HCT116 (cell line): ENCODE measurements around the gene SPATA3. TPM values are rescaled to one million over a fixed set of nuclear protein-coding genes. Genes with fewer than 3 reads are reported as not detected.

Source experiments
- ATAC-seq: fragments of 200-7000 bp; cut with Tn5 transposase; 2 replicates; pipeline ENCODE4 v1.9.1; 2020; ENCODE audit warnings: mild to moderate bottlenecking, moderate library complexity
- BruUV-seq: library from RNA; stranded (reverse); fragments of 400-500 nt; replicated peaks from 2 replicates; lab custom pipeline; 2021; lab: Mats Ljungman, UMichigan
- CTCF ChIA-PET: fragments of 300-600 bp; sonication (Branson Sonifier 250); formaldehyde crosslinking; loops from one replicate; lab custom pipeline; 2021; ENCODE audit warnings: antibody characterized with exemption; lab: Charles Lee
- POLR2A ChIA-PET: fragments of 300-600, 350-600 bp; sonication (Branson Sonifier 250); formaldehyde crosslinking; loops from one replicate; lab custom pipeline; 2021; ENCODE audit warnings: antibody characterized with exemption; lab: Charles Lee
- RAD21 ChIA-PET, 2 experiments: fragments of 300-600 bp; sonication (Branson Sonifier 250); formaldehyde crosslinking; loops; one replicate each; lab custom pipeline; 2023; ENCODE audit warnings: low total read pairs in 2 of 2; ENCODE audit not compliant: uncharacterized antibody in 2 of 2, unreplicated experiment in 2 of 2, low non-redundant PET in 1 of 2; lab: Charles Lee
- DNase-seq: peaks from one replicate; pipeline ENCODE4 v3.0.0-alpha.2; 2010; ENCODE audit warnings: low read depth, low spot score
- H2AFZ ChIP-seq: fragments of 200-600 bp; shearing (Covaris generic), sonication (generic); 2 replicates; pipeline ENCODE4 v1.6.1; 2017; ENCODE audit warnings: low read depth, mixed run types, mixed read lengths, antibody characterized with exemption, low read length; ENCODE audit not compliant: poor library complexity, severe bottlenecking
- H3K27ac ChIP-seq: 2 replicates; pipeline ENCODE4 v1.5.1; 2012; ENCODE audit warnings: low read depth, low read length
- H3K27me3 ChIP-seq: fragments of 200-600 bp; sonication (generic); 2 replicates; pipeline ENCODE4 v1.6.1; 2016; ENCODE audit warnings: mixed run types, low read length, mixed read lengths; ENCODE audit not compliant: insufficient read depth
- H3K36me3 ChIP-seq, 2 experiments: fragments of 200-500 bp in 1 of 2; fragments of 200-600 bp in 1 of 2; sonication (Bioruptor generic) in 1 of 2; sonication (generic) in 1 of 2; 2 replicates each; pipeline versions ENCODE4 v1.5.1 to v1.6.1; 2014 to 2016; ENCODE audit warnings: low read length in 2 of 2, inconsistent platforms in 1 of 2, mixed read lengths in 1 of 2, mixed run types in 1 of 2; ENCODE audit not compliant: insufficient read depth in 2 of 2, control insufficient read depth in 1 of 2
- H3K4me1 ChIP-seq, 2 experiments: fragments of 200-600 bp in 1 of 2; sonication (generic) in 1 of 2; 2 replicates each; pipeline versions ENCODE4 v1.5.1 to v1.6.1; 2012 to 2017; ENCODE audit warnings: low read length in 2 of 2, inconsistent platforms in 1 of 2, mild to moderate bottlenecking in 1 of 2, mixed read lengths in 1 of 2, mixed run types in 1 of 2, moderate library complexity in 1 of 2; ENCODE audit not compliant: insufficient read depth in 2 of 2, control insufficient read depth in 1 of 2
- H3K4me2 ChIP-seq: fragments of 200-600 bp; sonication (generic); 2 replicates; pipeline ENCODE4 v1.6.1; 2017; ENCODE audit warnings: mixed run types, low read length, mixed read lengths
- H3K4me3 ChIP-seq, 2 experiments: fragments of 200-600 bp in 1 of 2; sonication (generic) in 1 of 2; replicated peaks in 1 of 2; 2 replicates each; pipeline ENCODE4 v1.5.1; 2011 to 2016; ENCODE audit warnings: low read length in 2 of 2, control low read depth in 1 of 2, low read depth in 1 of 2, mild to moderate bottlenecking in 1 of 2, mixed read lengths in 1 of 2, mixed run types in 1 of 2
- H3K79me2 ChIP-seq: fragments of 200-600 bp; sonication (generic); 2 replicates; pipeline ENCODE4 v1.6.1; 2017; ENCODE audit warnings: mild to moderate bottlenecking, mixed run types, low read length, moderate library complexity, mixed read lengths; ENCODE audit not compliant: insufficient read depth
- H3K9ac ChIP-seq: fragments of 200-600 bp; sonication (generic); 2 replicates; pipeline ENCODE4 v1.6.1; 2016; ENCODE audit warnings: low read length, mixed read lengths
- H3K9me2 ChIP-seq: fragments of 200-600 bp; sonication (generic), shearing (Covaris generic); 2 replicates; pipeline ENCODE4 v1.6.1; 2017; ENCODE audit warnings: mixed run types, mild to moderate bottlenecking, moderate library complexity; ENCODE audit not compliant: insufficient read depth
- H3K9me3 ChIP-seq, 2 experiments: fragments of 200-500 bp in 1 of 2; fragments of 200-600 bp in 1 of 2; sonication (Bioruptor generic) in 1 of 2; sonication (generic) in 1 of 2; 2 replicates each; pipeline ENCODE4 v1.6.1; 2014 to 2017; ENCODE audit warnings: low read length in 2 of 2, mixed read lengths in 2 of 2, inconsistent platforms in 1 of 2, low read depth in 1 of 2, mild to moderate bottlenecking in 1 of 2, mixed run types in 1 of 2, moderate library complexity in 1 of 2; ENCODE audit not compliant: control insufficient read depth in 1 of 2, insufficient read depth in 1 of 2
- H4K20me1 ChIP-seq: fragments of 200-600 bp; sonication (generic), shearing (Covaris generic); 2 replicates; pipeline ENCODE4 v1.6.1; 2017; ENCODE audit warnings: mixed run types, mild to moderate bottlenecking, moderate library complexity; ENCODE audit not compliant: insufficient read depth
- CBX3 ChIP-seq: IDR thresholded peaks from 2 replicates; pipeline ENCODE4 v1.6.1; 2012; ENCODE audit warnings: low read depth
- EGR1 ChIP-seq: IDR thresholded peaks from 2 replicates; pipeline ENCODE4 v1.6.1; 2012; ENCODE audit warnings: low read depth
- EZH2 ChIP-seq: fragments of 200-600 bp; sonication (generic); IDR thresholded peaks from 2 replicates; pipeline ENCODE4 v1.6.1; 2017; ENCODE audit warnings: antibody characterized with exemption, mixed run types
- JUND ChIP-seq: IDR thresholded peaks from 2 replicates; pipeline ENCODE4 v1.6.1; 2012
- POLR2A ChIP-seq: IDR thresholded peaks from 2 replicates; pipeline ENCODE4 v1.7.0; 2011; ENCODE audit warnings: borderline replicate concordance; ENCODE audit not compliant: insufficient read depth, insufficient read length; ENCODE audit errors: extremely low read depth
- SP1 ChIP-seq: IDR thresholded peaks from 2 replicates; pipeline ENCODE4 v1.6.1; 2012; ENCODE audit warnings: low read depth
- SRF ChIP-seq: IDR thresholded peaks from 2 replicates; pipeline ENCODE4 v1.6.1; 2012; ENCODE audit warnings: low read depth
- YY1 ChIP-seq: IDR thresholded peaks from 2 replicates; pipeline ENCODE4 v1.6.1; 2011; ENCODE audit warnings: low read length, low read depth, moderate library complexity, mild to moderate bottlenecking; ENCODE audit not compliant: insufficient replicate concordance; ENCODE audit errors: extremely low read depth
- intact Hi-C: fragments of 100-400 bp; cut with micrococcal nuclease; formaldehyde crosslinking; loops from 2 replicates; pipeline ENCODE4 v1.10.0; 2022
- total RNA-seq: library from RNA; stranded (reverse); gene quantifications from one replicate; pipeline ENCODE4 v1.2.1, GENCODE V29; 2021; ENCODE audit not compliant: unreplicated experiment
- TF ChIP-seq, protein P1 (sequence below): IDR thresholded peaks from 2 replicates; pipeline ENCODE4 v1.6.1; 2011; ENCODE audit warnings: mild to moderate bottlenecking, low read length, moderate library complexity; ENCODE audit not compliant: insufficient replicate concordance; ENCODE audit errors: extremely low read depth
- TF ChIP-seq, protein P2 (sequence below): IDR thresholded peaks from 2 replicates; pipeline ENCODE4 v1.6.1; 2012
- TF ChIP-seq, protein P3 (sequence below), 3 experiments: fragments of 200-600 bp in 1 of 3; sonication (generic) in 1 of 3; IDR thresholded peaks in 2 of 3; conservative IDR thresholded peaks in 1 of 3; 2 replicates each; pipeline ENCODE4 v1.5.1; 2012 to 2017; ENCODE audit warnings: low read depth in 2 of 3, low read length in 2 of 3, antibody characterized with exemption in 1 of 3, borderline replicate concordance in 1 of 3, control low read depth in 1 of 3, mild to moderate bottlenecking in 1 of 3, mixed read lengths in 1 of 3, mixed run types in 1 of 3, moderate library complexity in 1 of 3; ENCODE audit not compliant: insufficient read depth in 1 of 3
- TF ChIP-seq, protein P4 (sequence below): IDR thresholded peaks from 2 replicates; pipeline ENCODE4 v1.6.1; 2012; ENCODE audit warnings: low read depth

SPATA3 gene
- total RNA-seq, 1 experiment from 2014 or later: not detected

DNA sequence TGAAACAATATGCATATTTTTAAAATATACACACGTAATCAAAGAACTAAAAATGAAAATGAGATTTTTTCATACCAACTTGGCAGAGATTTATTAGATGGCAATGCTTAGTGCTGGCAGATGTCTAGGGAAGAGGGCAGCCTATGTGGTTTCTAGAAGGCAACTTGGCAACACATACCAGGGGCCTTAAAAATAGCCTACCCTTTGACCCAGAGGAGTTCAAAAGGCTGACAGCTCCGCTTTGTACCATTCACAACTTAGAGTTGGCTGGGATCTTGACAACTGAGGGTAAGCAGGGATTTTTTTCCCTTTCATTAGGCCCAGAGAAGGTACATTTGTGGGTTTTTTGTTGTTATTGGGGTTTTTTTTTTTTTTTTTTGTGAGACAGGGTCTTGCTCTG, 44.5 kb upstream of the SPATA3 start:
- Histone ChIP-seq H3K4me3 (no peak overlapping the region), H3K4me2 (no peak overlapping the region), H3K27ac (no peak overlapping the region), H3K9me2 (no peaks in the 10 kb centered on the region), H3K4me1 (no peaks in the 10 kb centered on the region), H3K36me3 (no peaks in the 10 kb centered on the region), H4K20me1 (no peaks in the 10 kb centered on the region), H3K79me2 (no peaks in the 10 kb centered on the region), H3K27me3 (no peaks in the 10 kb centered on the region), H3K9me3 (no peaks in the 10 kb centered on the region), H3K9ac (no peak overlapping the region), H2AFZ (no peak overlapping the region)
- no TSS peak for BruUV-seq
- POLR2A ChIA-PET: no interaction called here
- TF ChIP-seq POLR2A (no peak), SP1 (no peak), EZH2 (no peak), YY1 (no peak), CBX3 (no peak), EGR1 (no peak), JUND (no peak), SRF (no peak)
- TF ChIP-seq, protein P1, sequence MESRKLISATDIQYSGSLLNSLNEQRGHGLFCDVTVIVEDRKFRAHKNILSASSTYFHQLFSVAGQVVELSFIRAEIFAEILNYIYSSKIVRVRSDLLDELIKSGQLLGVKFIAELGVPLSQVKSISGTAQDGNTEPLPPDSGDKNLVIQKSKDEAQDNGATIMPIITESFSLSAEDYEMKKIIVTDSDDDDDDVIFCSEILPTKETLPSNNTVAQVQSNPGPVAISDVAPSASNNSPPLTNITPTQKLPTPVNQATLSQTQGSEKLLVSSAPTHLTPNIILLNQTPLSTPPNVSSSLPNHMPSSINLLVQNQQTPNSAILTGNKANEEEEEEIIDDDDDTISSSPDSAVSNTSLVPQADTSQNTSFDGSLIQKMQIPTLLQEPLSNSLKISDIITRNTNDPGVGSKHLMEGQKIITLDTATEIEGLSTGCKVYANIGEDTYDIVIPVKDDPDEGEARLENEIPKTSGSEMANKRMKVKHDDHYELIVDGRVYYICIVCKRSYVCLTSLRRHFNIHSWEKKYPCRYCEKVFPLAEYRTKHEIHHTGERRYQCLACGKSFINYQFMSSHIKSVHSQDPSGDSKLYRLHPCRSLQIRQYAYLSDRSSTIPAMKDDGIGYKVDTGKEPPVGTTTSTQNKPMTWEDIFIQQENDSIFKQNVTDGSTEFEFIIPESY: no peak
- TF ChIP-seq, protein P2, sequence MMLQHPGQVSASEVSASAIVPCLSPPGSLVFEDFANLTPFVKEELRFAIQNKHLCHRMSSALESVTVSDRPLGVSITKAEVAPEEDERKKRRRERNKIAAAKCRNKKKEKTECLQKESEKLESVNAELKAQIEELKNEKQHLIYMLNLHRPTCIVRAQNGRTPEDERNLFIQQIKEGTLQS: no peak
- TF ChIP-seq, protein P3, sequence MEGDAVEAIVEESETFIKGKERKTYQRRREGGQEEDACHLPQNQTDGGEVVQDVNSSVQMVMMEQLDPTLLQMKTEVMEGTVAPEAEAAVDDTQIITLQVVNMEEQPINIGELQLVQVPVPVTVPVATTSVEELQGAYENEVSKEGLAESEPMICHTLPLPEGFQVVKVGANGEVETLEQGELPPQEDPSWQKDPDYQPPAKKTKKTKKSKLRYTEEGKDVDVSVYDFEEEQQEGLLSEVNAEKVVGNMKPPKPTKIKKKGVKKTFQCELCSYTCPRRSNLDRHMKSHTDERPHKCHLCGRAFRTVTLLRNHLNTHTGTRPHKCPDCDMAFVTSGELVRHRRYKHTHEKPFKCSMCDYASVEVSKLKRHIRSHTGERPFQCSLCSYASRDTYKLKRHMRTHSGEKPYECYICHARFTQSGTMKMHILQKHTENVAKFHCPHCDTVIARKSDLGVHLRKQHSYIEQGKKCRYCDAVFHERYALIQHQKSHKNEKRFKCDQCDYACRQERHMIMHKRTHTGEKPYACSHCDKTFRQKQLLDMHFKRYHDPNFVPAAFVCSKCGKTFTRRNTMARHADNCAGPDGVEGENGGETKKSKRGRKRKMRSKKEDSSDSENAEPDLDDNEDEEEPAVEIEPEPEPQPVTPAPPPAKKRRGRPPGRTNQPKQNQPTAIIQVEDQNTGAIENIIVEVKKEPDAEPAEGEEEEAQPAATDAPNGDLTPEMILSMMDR (IDR thresholded peaks at IDR 0.05 in 2 of 3, conservative IDR thresholded peaks at IDR 0.05 in 1 of 3; ENCODE audit: borderline replicate concordance in 1 of 3, insufficient read depth in 1 of 3, low read depth in 2 of 3, low read length in 2 of 3): no peak
- TF ChIP-seq, protein P4, sequence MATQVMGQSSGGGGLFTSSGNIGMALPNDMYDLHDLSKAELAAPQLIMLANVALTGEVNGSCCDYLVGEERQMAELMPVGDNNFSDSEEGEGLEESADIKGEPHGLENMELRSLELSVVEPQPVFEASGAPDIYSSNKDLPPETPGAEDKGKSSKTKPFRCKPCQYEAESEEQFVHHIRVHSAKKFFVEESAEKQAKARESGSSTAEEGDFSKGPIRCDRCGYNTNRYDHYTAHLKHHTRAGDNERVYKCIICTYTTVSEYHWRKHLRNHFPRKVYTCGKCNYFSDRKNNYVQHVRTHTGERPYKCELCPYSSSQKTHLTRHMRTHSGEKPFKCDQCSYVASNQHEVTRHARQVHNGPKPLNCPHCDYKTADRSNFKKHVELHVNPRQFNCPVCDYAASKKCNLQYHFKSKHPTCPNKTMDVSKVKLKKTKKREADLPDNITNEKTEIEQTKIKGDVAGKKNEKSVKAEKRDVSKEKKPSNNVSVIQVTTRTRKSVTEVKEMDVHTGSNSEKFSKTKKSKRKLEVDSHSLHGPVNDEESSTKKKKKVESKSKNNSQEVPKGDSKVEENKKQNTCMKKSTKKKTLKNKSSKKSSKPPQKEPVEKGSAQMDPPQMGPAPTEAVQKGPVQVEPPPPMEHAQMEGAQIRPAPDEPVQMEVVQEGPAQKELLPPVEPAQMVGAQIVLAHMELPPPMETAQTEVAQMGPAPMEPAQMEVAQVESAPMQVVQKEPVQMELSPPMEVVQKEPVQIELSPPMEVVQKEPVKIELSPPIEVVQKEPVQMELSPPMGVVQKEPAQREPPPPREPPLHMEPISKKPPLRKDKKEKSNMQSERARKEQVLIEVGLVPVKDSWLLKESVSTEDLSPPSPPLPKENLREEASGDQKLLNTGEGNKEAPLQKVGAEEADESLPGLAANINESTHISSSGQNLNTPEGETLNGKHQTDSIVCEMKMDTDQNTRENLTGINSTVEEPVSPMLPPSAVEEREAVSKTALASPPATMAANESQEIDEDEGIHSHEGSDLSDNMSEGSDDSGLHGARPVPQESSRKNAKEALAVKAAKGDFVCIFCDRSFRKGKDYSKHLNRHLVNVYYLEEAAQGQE: no peak
- no peak for ATAC-seq
- intact Hi-C loops: no loop called here
- DNase-seq: no peak
- RAD21 ChIA-PET: no interaction called here
- CTCF ChIA-PET: no interaction called here
